Measurements from ENCODE around the gene TSHZ2.

TSHZ2 gene, protein sequence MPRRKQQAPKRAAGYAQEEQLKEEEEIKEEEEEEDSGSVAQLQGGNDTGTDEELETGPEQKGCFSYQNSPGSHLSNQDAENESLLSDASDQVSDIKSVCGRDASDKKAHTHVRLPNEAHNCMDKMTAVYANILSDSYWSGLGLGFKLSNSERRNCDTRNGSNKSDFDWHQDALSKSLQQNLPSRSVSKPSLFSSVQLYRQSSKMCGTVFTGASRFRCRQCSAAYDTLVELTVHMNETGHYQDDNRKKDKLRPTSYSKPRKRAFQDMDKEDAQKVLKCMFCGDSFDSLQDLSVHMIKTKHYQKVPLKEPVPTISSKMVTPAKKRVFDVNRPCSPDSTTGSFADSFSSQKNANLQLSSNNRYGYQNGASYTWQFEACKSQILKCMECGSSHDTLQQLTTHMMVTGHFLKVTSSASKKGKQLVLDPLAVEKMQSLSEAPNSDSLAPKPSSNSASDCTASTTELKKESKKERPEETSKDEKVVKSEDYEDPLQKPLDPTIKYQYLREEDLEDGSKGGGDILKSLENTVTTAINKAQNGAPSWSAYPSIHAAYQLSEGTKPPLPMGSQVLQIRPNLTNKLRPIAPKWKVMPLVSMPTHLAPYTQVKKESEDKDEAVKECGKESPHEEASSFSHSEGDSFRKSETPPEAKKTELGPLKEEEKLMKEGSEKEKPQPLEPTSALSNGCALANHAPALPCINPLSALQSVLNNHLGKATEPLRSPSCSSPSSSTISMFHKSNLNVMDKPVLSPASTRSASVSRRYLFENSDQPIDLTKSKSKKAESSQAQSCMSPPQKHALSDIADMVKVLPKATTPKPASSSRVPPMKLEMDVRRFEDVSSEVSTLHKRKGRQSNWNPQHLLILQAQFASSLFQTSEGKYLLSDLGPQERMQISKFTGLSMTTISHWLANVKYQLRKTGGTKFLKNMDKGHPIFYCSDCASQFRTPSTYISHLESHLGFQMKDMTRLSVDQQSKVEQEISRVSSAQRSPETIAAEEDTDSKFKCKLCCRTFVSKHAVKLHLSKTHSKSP (N-terminal part only)

DNA sequence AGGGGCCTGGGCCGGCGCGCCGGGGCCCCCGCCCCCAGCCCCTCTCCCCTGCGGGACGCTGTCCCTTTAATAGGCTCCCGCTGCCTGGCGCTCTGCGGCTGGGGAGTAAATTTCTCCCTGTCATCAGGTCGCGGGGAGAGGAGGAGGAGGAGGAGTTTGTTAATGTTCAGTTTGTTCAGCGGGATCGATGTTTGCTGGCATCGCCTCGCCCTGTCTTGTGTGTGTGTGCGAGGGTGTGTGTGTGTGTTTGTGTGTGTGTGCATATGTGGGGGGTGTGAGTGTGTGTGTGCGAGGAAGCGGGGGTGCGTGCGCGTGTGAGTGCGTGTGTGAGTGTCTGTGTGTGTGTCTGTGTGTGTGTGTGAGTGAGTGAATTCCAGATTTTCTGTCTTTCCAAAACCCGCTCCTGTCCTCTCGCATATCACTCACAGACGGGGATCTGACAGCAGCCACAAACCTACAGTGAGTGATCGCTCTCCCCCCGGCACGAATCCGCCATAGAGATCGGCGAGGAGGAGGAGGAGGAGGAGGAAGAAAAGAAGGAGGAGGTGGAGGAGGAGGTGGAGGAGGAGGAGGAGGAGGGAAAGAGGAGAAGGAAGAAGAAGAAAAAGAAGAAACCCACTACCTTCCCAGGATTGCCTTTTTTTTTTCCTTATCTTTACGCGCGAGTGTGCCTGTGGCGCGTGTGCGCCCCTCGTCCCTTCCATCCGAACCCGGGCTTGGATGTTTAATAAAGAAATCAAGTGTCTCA, at the start of gene TSHZ2:
Gene TSHZ2 (plus strand): TSS at position 169 of the 748 bp plus-strand sequence. CDS start 936 bp downstream, outside the sequence.
- no peak for DNase-seq (ENCODE audit: low read depth)

DNA sequence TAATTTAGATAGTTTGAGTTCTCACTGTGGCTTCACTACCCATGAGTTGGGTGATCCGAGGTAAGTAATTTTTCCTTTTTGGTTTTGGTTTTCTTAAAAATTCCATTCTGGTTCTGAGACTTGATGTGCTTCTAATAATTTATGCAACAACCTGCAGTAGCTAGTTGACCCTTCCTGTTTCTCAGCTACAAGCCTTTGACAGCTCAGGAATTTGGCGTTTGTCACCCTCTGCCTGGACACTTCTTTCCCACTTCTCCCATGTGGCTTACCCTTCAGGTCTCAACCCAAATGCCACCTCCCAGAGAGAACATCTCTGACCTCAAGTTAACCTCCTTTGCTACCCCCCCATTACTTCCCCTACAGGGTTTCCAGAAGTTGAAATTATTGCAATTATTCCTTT, 49.7 kb upstream of the TSHZ2 start:
- DNase-seq (ENCODE audit: low read depth) = no peak

DNA sequence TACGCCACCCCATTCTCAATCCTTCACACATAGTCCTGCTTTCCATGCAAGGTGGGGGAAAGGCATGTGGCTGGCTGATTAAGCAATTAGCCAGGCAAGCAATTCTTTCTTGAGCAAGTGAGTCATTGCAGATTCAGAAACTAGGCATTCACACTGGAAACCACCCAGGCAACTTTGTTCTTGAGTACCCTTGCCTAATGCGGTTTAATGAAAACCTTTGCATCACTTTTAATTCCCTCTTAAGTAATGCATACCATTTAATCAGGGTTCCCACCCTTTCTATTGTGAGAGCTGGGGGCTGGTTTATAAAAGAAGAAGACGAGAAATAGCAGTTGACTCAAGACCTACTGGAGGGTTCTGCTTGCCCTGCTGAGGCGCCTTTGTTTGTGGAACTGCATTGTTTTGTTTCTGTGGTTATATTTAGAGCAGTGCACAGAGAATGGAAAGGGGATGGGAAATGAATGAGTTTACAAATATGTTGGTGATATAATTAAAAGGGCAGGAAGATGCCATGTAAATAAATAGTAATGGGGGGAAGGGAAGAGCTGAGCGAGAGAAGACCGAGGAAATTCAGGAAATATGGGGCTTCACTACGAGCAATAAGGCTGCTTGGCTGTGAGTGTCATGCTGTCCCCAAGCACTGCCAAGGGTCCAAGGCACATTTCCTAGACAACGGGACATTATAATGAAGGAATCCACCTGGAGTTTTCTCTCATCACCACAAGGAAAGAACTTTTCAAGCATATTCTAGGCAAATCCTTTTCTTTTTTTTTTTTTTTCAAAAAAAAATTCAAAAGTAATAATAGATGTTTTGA, 48.8 kb upstream of the TSHZ2 start:
- DNase-seq (ENCODE audit: low read depth) = no peak

DNA sequence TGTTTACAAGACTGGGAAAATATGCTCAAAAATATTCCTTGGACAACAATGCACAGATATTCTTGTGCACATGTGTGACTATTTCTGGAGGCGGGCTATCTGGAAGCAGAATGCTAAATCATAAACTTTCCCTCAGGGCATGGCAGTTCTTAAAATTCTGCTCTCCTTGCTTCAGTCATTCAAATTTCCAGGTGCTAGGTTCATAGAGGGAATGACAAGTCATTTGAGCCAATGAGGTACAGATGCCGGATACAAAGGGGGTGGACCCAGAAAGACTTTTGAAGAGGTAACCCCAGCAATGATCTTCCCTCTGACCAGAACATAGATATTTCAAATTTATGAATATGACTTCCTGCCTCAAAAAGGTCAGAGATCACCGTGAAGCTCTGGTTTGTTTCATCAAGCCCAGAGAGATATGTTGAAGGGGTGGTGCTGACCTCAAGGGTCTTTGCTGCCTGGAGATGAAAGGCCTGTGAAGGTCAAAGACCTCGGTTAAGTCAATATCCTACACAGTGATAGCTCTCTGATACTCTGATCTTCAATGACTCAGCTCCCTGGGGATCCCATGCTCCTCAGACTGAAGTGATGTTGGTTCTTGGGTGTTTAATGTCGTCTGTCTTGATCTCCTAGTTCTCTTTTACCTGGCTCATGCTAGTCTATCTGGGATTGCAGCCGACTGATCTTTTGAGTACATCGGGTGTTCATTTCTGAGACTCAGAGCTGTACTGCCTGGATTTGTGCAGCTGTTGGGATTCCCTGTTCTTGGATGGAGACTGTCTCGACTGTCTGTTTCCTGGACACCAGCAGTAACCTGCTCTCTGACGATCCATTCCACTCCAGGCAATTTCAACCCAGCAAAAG, 47.5 kb upstream of the TSHZ2 start:
- no peak for DNase-seq (ENCODE audit: low read depth)

DNA sequence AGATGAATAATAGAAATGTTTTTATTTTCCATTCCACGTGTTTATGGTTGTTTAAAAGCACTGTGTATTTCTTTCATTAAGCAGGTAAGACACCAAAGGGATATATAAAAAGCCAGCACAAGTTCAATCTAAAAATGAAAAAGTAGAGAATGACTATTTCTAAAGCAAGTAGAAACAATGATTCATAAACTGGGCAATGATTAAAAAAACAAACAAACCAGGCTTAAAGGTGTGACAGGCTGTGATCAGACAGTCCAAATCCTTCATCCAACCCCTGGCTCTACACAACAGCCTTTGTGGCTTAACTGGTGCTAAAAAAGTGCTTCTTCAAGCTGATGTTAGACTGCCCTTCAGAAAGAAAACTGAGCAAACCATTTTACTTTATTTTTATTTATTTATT, 45.7 kb upstream of the TSHZ2 start:
- no peak for DNase-seq (ENCODE audit: low read depth)

DNA sequence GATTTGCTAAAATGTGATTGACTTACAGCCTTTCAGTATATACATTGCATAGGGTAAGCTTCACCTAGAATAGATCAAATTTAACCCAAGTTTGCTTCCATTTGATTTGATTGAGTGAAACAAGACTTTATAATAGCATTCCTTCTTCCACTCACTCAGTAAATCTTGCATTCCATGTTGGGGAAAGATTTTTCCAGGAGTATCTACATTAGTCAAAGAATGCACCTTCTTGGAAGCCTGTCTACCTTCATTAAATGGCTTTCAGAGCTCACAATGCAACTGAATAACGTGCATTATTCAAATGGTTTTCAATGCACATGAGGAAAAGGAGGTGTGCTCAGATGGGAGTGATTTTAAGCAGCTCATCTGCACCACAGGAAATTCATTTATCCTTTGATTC, 38.3 kb upstream of the TSHZ2 start:
- DNase-seq (ENCODE audit: low read depth) = no peak

DNA sequence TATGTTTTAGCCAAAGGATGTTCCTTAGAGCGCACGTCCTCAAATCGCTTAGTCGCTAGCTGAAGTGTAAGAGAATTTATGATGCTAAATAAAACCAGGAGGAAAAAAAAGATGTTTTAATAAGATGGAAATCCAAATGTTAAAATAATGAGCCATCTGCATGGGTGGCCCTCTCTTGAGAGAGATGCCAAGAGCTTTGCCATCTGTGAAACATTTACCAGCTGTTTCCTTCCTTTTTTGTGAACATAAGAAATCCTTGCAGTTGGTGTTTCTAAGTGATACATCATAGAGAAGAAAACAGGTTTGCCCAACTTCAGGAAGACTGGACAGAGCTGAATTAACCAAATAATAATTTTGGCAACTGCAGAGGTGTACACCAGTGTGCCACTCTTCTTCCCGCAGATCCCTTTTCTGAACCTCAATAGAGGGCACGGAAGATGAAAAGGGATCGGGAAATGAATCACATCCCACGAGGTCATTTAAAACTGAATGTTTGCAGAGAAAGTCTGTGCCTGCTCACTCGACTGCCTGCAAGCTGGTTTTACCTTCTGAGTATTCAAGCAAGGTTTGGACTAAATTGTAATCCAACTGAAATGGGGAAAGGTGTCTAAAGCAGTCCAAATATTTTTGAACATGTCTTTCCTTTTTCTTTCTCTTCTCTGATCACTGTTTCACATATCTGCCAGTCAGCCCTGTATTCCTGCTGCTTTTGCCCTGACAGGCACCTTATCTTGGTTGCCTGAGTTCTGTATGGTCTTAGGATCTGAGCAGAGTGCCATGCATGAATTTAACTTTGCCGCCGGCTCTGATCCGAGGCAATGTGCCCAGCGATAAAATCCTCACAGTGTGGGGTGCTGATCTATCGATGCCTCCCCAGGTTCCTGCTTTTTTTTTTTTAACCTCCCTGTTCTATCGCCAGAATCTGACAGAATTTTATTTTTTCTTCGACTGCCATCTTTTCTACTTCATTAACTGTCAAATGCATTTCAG, 35.5 kb upstream of the TSHZ2 start:
- no peak for DNase-seq (ENCODE audit: low read depth)

DNA sequence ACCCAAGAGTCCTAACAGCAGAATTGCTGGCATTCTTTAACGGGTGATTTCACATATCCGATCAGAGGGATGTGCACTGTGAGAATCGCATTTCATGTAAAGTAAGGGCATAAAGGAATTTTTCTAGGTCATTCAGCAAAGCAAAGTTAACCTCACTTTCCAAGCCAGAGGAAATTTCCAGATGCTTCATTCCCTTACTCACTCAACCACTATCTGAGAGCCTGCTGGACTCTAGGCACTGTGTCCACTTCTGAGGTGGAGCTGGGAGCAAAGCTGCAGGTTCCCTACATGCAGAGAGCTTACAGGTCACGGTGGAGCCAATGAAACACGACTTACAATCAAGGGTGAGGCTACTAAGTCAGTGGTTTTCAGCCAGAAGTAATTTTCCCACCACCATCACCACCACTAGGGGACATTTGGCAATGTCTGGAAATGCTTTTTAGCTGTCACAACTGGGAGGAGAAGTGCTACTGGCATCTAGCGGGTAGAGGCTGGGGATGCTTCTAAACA, 34.5 kb upstream of the TSHZ2 start:
- DNase-seq (ENCODE audit: low read depth) = no peak

DNA sequence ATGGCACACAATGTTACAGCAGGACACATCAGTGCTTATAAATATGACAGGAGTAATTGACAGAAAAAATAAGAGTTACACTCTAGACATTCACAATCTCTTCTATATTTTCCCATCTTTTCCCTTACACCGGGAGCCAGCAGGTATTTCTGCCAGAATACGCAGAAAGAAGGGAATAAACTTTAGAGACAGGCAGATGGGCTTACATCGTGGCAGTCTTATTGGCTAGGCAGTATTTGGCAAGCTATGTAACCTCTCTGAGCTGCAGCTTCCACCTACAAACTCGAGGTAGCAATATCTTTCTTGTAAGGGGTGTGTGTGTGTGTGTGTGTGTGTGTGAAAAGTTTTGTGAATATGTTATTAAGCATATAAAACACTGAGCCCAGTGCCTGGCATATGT, 33.0 kb upstream of the TSHZ2 start:
- DNase-seq (ENCODE audit: low read depth) = no peak

DNA sequence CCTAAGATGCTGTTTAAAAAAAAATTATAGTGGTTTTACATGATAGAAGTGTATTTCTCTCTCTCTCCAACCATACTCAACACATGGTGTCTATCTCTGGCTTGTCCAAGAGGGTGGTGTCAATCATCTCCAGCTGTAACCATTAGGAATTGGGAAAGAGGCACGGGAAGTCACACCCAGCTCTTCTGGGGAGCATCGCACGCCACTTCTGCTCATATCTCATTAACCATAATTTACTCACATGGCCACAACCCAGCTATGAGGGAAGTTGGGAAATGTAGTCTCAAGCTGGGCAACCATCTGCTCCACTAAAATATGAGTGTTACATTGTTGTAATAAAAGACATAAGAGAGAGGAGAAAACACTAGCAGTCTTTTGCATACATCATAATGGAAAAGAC, 30.4 kb upstream of the TSHZ2 start:
- DNase-seq (ENCODE audit: low read depth) = no peak

DNA sequence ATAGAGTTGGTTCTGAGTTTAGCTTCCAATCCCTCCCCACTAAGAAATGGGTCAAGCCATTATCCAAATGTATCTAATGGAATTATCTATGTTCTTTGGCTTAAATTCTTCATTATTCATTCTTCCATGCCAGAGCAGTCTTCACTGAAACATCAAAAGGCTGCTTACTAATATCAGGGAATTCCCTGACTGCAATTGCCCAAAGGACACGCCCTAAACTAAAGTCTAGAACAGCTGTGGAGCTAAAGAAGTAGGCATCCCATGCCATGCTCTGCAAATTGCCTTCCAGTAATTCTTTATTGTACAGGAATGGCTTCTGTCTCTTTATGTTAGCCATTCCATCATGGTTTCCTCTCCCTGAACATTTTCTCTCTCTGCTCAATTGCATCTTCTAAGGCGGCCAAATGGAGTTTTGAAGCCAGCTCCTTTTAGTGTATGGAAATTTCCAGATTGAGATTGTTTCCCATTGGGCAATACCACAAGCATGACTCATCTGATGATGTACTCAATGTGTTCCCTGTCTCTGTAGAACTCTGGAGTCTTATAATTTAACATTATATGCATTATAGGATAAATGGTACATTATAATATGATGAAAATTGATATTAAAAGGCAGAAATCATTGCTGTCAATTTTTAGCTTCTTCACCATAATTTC, 28.8 kb upstream of the TSHZ2 start:
- no peak for DNase-seq (ENCODE audit: low read depth)

DNA sequence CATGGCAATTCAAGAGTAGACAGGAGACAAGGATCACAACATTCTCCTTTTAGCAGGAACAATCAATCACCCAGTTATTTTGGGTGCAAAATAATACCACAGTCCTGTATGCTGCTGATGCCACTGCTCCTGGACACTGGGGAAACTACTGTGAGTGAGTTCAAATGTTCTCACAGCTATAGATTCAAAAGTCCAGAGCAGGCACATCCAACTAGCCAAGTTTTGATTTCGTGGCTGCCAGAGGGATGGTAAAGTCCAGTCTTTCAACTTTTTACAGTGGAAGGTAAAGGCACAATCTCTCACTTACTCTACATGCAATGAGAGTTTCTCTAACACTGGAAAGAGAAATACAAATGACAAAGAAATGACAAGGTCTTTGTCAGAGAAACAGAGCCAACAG, 26.9 kb upstream of the TSHZ2 start:
- no peak for DNase-seq (ENCODE audit: low read depth)

DNA sequence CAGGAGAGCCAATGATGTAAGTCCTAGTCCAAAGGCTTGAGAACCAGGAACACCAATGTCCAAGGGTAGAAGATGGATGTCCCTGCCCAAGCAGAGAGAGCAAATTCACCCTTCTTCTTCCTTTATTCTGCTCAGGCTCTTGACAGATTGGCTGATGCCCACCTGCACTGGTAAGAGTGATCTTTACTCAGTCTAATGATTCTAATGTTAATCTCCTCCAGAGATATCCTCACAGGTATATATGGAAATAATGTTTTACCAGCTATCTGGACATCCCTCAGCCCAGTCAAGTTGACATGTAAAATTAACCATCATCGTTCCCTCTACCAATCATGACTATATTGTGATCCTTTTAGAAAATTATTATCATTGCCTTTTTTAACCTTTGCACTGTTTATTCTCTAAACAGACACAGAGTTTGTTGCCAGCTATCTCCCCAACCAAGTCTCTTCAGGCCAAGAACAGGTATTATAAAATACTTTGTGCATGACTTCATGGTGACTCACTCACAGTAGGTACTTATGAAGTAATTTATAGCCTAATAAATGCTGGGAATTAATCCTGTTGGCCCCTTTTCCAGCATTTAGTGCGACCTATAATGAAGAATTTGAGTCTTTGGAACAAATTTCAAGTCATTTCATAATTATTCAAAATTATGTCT, 26.2 kb upstream of the TSHZ2 start:
- no peak for DNase-seq (ENCODE audit: low read depth)

DNA sequence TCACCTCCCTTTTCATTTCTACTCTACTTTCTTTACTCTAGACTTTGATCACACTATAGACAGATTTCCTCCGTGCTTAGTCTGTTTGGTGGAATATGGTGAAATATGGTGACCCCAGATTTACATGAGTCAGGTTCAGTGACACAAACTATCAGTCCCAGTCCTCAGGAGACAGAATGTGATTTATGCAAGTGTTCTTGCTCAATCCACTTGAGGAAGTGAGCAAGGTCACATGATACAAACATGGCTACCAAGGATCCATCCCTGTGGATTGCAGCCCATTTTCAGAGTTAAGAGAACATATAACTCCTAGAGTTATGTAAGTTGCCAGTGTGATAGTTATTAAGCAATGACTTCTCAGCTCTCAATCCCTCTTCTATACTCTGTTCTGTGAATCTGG, 23.7 kb upstream of the TSHZ2 start:
- DNase-seq (ENCODE audit: low read depth) = no peak

DNA sequence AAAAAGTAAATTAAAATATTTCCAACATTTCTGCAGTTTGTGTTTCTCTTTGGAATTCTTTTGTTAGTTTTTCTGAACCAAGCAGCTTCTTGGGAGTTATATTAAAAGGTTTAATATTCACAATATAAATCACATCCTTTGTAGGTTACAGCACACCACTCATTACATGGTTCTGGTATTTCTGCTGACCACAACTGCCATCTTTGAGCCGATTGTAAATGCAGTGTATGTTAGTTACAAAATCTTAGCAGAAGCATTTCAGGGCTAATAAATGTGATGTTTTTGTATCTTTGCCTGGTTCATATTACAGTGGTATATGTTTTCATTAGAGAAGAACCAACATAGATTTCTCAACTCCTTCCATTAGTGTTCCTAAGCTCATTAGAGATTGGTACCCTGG, 19.1 kb upstream of the TSHZ2 start:
- no peak for DNase-seq (ENCODE audit: low read depth)

DNA sequence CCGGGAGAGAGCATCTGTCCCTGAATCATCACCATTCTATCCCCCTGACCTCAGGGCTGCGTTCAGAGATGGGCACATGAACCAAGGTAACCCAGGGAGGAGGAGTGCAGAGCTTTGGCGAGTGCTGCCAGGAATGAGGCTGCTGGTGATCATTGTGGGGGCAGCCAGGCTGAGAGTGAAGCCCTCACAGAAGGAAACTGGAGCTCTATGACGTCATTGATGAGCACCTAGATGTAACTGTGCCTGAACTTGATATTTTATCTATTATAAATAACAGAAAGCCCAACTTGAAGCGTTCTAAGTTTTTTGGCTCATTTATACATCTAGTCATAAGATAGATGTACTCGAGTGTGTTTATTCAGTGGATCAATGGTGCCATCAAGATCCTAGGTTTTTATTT, 17.3 kb upstream of the TSHZ2 start:
- no peak for DNase-seq (ENCODE audit: low read depth)

DNA sequence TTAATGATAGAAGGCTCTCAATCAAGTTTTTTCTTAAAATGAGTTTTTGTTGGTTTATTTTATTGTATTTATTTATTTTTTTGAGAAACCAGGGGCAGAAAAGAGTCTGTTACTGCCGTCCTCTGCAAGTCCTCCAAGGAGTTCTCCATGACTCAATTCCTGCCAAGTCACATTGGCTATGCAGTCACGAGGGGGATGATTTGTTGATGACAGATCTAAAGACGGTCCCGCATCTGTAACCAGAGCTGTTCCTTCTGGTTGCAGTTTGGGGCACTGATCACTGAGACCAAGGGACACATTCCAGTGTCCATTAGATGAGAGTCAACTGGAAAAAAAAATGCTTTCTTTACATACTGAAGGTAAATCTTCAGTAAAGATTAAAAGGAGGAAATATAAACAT, 13.9 kb upstream of the TSHZ2 start:
- DNase-seq (ENCODE audit: low read depth) = no peak

DNA sequence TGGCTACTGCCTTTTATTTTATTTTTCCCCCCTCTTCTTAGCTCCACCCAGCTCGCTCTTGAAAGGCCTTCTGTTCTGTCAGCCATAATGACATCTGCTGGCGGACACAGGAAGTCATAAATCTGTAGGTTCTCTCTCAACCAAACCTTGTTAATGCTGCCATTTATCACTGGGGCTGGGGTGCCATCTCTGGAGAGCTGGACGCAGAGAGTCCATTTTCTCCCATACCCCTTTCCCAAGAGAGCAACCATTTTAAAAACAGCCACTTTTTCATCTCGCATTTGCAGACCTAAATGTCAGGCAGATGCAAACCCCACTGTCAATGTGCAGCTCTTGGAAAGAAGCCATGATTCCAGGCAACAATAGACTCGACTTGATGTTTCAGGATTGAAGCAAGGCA, 13.0 kb upstream of the TSHZ2 start:
- no peak for DNase-seq (ENCODE audit: low read depth)
